ENCODE measurements around the gene U2AF2. TPM values are rescaled to one million over a fixed set of nuclear protein-coding genes. Genes with fewer than 3 reads are reported as not detected.

U2AF2 gene
- total RNA-seq, 1 experiment from 2014 or later = 321 TPM

DNA sequence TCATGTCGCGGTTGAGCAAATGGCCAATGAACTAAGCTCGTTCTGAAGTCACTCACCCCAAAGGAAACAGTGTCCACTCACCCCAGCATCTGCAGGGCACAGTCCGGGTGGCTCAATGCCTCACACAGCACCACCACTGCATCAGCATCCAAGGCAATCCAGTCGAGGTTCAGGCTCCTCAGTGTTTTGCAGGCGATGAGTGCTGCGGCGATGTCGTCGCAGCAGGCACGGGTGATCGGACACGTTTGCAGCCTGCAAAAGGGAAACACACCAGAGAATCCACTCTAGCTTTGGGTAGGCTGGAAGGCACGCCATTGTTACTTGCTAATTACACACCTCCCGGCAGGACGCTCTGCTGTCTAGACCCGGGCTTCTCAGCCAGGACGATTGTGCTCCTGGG is 56.9 kb downstream of the U2AF2 start:
- H3K9me3 Mint-ChIP-seq = peaks cover 81 to 94% of the 10 kb centered on the region in 2 experiments
- WGBS (ENCODE audit: extremely low coverage, insufficient read length, low lambda C conversion rate) = no CpG with 5 or more reads among the region's 18 CpGs

More for the DNA sequence above, 56.9 kb downstream of the U2AF2 start:
- Histone ChIP-seq H3K56ac (ENCODE audit: insufficient read length, low read depth, low read length) (no peak overlapping the region), H2BK120ac (ENCODE audit: low read depth, low read length, poor library complexity, severe bottlenecking) (no peak overlapping the region), H3K79me1 (ENCODE audit: insufficient read depth, low read depth, low read length, poor library complexity, severe bottlenecking) (no peaks in the 10 kb centered on the region), H2BK5ac (ENCODE audit: insufficient read length, low read length) (no peak overlapping the region), H3K27ac (ENCODE audit: insufficient read length, low read depth, low read length) (no peak overlapping the region), H3K9ac (ENCODE audit: extremely low read depth, insufficient read length, low read length) (no peak overlapping the region), H3K23ac (ENCODE audit: insufficient read length, low read depth, low read length) (no peak overlapping the region), H4K8ac (replicated peaks; ENCODE audit: insufficient read length, low read depth, low read length) (no peak overlapping the region), H4K91ac (ENCODE audit: insufficient read length, low read depth, low read length) (no peak overlapping the region), H4K20me1 (ENCODE audit: control insufficient read depth, insufficient read depth, insufficient read length) (no peaks in the 10 kb centered on the region), H3K4me2 (ENCODE audit: insufficient read depth, insufficient read length, low read length) (no peak overlapping the region), H2BK15ac (ENCODE audit: low read depth, low read length) (no peak overlapping the region), H3K23me2 (ENCODE audit: insufficient read length, low read depth, low read length, poor library complexity, severe bottlenecking) (no peaks in the 10 kb centered on the region), H2BK20ac (ENCODE audit: low read depth, low read length, poor library complexity, severe bottlenecking) (no peak overlapping the region), H3K4ac (ENCODE audit: low read depth, low read length) (no peak overlapping the region), H3K18ac (ENCODE audit: insufficient read length, low read depth, low read length) (no peak overlapping the region), H3K9me3 (ENCODE audit: control insufficient read depth, low read depth, low read length) (peaks cover 48% of the 10 kb centered on the region), H2BK12ac (ENCODE audit: insufficient read length, low read depth, low read length) (no peak overlapping the region), H2AK5ac (ENCODE audit: insufficient read length, low read length) (no peak overlapping the region), H3K79me2 (ENCODE audit: insufficient read depth, low read length) (no peaks in the 10 kb centered on the region), H3T11ph (ENCODE audit: low read length) (no peak overlapping the region), H3K4me1 (ENCODE audit: insufficient read depth, low read length) (no peaks in the 10 kb centered on the region), H2AFZ (ENCODE audit: low read length) (no peak overlapping the region), H3K14ac (ENCODE audit: insufficient read depth, low read length) (no peak overlapping the region), H3K27me3 (ENCODE audit: insufficient read depth, low read length) (no peaks in the 10 kb centered on the region), H4K5ac (ENCODE audit: insufficient read length, low read depth, low read length) (no peak overlapping the region)
- peaks cover 27% of the 10 kb centered on the region for H3K27me3 Mint-ChIP-seq (ENCODE audit: low read depth)
- no peak overlapping the region for H3K27ac Mint-ChIP-seq
- no peak for DNase-seq
- TF ChIP-seq, protein P1, sequence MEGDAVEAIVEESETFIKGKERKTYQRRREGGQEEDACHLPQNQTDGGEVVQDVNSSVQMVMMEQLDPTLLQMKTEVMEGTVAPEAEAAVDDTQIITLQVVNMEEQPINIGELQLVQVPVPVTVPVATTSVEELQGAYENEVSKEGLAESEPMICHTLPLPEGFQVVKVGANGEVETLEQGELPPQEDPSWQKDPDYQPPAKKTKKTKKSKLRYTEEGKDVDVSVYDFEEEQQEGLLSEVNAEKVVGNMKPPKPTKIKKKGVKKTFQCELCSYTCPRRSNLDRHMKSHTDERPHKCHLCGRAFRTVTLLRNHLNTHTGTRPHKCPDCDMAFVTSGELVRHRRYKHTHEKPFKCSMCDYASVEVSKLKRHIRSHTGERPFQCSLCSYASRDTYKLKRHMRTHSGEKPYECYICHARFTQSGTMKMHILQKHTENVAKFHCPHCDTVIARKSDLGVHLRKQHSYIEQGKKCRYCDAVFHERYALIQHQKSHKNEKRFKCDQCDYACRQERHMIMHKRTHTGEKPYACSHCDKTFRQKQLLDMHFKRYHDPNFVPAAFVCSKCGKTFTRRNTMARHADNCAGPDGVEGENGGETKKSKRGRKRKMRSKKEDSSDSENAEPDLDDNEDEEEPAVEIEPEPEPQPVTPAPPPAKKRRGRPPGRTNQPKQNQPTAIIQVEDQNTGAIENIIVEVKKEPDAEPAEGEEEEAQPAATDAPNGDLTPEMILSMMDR (conservative IDR thresholded peaks at IDR 0.05) = no peak
- no peak overlapping the region for H3K4me3 Mint-ChIP-seq
- H3K36me3 Mint-ChIP-seq (ENCODE audit: insufficient read depth in 1 of 3, low read depth in 3 of 3) = peaks cover 10 to 22% (median 18%) of the 10 kb centered on the region in 3 experiments
- no peaks in the 10 kb centered on the region for H3K4me1 Mint-ChIP-seq
